ENCODE measurements around the gene ADAM21. TPM values are rescaled to one million over a fixed set of nuclear protein-coding genes. Genes with fewer than 3 reads are reported as not detected.

The ADAM21 gene
- total and polyA plus RNA-seq, 2 experiments from 2014 or later, result not detected

DNA sequence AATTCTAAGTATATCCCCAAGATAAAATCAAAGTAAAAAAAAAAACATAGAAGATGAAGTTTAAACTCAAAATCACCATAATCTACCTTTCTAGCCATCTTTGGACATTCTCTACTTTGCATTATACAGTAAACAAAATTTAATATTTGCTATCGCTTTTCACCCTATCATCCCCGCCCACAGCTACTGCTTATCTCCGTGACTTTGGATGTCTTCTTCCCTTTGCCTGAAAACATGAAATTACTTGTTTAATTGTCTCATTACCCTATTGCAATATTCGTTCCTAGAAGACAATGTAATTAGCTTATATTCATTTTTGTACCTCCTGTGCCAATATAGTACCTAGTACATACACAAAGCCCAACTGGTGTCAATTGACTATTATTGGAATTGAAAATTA, 44.4 kb upstream of the ADAM21 start:
- Histone ChIP-seq H3K9me2 (ENCODE audit: insufficient read depth) (no peaks in the 10 kb centered on the region), H3K27me3 (ENCODE audit: insufficient read depth) (no peaks in the 10 kb centered on the region), H3K36me3 (ENCODE audit: insufficient read depth) (peaks cover 1% of the 10 kb centered on the region; the same call in 1 of the 2 replicates), H3K4me3 (no peak overlapping the region), H3F3A (replicated peaks; ENCODE audit: low read depth) (no peaks in the 10 kb centered on the region), H3K4me2 (no peak overlapping the region), H2AFZ (no peak overlapping the region), H3K4me1 (ENCODE audit: insufficient read depth) (peaks cover 11% of the 10 kb centered on the region), H3K27ac (ENCODE audit: low read depth) (no peak overlapping the region), H3K79me2 (replicated peaks; ENCODE audit: insufficient read depth) (peaks cover 51% of the 10 kb centered on the region), H4K20me1 (replicated peaks; ENCODE audit: insufficient read depth) (no peaks in the 10 kb centered on the region; the same call in 1 of the 2 replicates)
- Mint-ChIP-seq H3K36me3 (ENCODE audit: low read depth) (peaks cover 15% of the 10 kb centered on the region; the same call in 2 of the 3 replicates), H3K9me3 (peaks cover 5% of the 10 kb centered on the region; the same call in 1 of the 3 replicates), H3K4me1 (peaks cover 16% of the 10 kb centered on the region; the same call in 2 of the 3 replicates), H3K27ac (no peak overlapping the region), H3K27me3 (ENCODE audit: insufficient read depth, low read depth, poor library complexity) (no peaks in the 10 kb centered on the region), H3K4me3 (no peak overlapping the region)
- DNase-seq (ENCODE audit: low spot score) (no peak), ATAC-seq (no peak)
- TF ChIP-seq, protein P1, sequence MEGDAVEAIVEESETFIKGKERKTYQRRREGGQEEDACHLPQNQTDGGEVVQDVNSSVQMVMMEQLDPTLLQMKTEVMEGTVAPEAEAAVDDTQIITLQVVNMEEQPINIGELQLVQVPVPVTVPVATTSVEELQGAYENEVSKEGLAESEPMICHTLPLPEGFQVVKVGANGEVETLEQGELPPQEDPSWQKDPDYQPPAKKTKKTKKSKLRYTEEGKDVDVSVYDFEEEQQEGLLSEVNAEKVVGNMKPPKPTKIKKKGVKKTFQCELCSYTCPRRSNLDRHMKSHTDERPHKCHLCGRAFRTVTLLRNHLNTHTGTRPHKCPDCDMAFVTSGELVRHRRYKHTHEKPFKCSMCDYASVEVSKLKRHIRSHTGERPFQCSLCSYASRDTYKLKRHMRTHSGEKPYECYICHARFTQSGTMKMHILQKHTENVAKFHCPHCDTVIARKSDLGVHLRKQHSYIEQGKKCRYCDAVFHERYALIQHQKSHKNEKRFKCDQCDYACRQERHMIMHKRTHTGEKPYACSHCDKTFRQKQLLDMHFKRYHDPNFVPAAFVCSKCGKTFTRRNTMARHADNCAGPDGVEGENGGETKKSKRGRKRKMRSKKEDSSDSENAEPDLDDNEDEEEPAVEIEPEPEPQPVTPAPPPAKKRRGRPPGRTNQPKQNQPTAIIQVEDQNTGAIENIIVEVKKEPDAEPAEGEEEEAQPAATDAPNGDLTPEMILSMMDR (conservative IDR thresholded peaks at IDR 0.05; ENCODE audit: low read depth in 2 of 2), result no peak
- TF ChIP-seq EZH2phosphoT487 (IDR thresholded peaks at IDR 0.05; ENCODE audit: unreplicated experiment), result no peak
- no peak for TF ChIP-seq ZNF331 (CRISPR knock-in tag; IDR thresholded peaks at IDR 0.05; ENCODE audit: low read depth)
- TF ChIP-seq ZNF114 (CRISPR knock-in tag; IDR thresholded peaks at IDR 0.05), result no peak
- no peak for TF ChIP-seq CREB1 (CRISPR knock-in tag; IDR thresholded peaks at IDR 0.05; ENCODE audit: low read depth)
- no peak for TF ChIP-seq STAT1 (IDR thresholded peaks at IDR 0.05; ENCODE audit: unreplicated experiment)
- no peak for TF ChIP-seq JUNB (IDR thresholded peaks at IDR 0.05; ENCODE audit: unreplicated experiment)
- no peak for TF ChIP-seq REST (IDR thresholded peaks at IDR 0.05; ENCODE audit: unreplicated experiment)
- no peak for TF ChIP-seq ZNF462 (CRISPR knock-in tag; IDR thresholded peaks at IDR 0.05)
- TF ChIP-seq EZH2 (IDR thresholded peaks at IDR 0.05; ENCODE audit: low read depth, unreplicated experiment), result no peak
- TF ChIP-seq POLR2AphosphoS5 (IDR thresholded peaks at IDR 0.05; ENCODE audit: low read depth), result no peak
- no peak for TF ChIP-seq NANOG (IDR thresholded peaks at IDR 0.05; ENCODE audit: borderline replicate concordance)
- TF ChIP-seq, protein P2, sequence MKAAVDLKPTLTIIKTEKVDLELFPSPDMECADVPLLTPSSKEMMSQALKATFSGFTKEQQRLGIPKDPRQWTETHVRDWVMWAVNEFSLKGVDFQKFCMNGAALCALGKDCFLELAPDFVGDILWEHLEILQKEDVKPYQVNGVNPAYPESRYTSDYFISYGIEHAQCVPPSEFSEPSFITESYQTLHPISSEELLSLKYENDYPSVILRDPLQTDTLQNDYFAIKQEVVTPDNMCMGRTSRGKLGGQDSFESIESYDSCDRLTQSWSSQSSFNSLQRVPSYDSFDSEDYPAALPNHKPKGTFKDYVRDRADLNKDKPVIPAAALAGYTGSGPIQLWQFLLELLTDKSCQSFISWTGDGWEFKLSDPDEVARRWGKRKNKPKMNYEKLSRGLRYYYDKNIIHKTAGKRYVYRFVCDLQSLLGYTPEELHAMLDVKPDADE (IDR thresholded peaks at IDR 0.05), result no peak
